Embryonic facial prominence (tissue), 1 donor: ENCODE data around the gene CRTAC1.

ENCODE experiments used
- DNase-seq: peaks from one replicate; pipeline ENCODE4 v3.0.0-alpha.2; 2016; ENCODE audit errors: extremely low spot score

Gene CRTAC1

GRCh38 chr10:97924678-97925077 is 105.7 kb downstream of the CRTAC1 start:
- DNase-seq: no peak

DNA sequence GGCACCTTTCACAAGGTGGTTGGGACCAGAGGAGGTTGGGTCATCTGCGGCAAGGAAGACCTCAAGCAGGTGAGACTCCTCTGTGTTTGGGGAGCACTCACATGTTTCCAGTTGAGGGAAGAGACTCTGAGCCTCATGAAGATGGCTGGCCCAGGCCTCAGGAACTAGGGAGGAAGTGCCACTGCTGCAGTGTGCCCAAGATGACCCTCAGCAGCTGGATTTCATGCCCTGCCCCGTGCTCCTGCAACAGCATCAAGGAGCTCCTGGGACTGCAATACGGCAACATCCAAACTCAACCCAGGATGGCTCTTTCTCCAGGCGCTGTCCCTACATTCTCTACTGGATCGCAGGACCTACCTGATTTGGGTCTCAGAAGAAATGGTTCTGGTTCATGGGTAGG is 106.9 kb downstream of the CRTAC1 start:
- no peak for DNase-seq

GRCh38 chr10:97923057-97923456 is 107.4 kb downstream of the CRTAC1 start:
- DNase-seq: no peak

DNA sequence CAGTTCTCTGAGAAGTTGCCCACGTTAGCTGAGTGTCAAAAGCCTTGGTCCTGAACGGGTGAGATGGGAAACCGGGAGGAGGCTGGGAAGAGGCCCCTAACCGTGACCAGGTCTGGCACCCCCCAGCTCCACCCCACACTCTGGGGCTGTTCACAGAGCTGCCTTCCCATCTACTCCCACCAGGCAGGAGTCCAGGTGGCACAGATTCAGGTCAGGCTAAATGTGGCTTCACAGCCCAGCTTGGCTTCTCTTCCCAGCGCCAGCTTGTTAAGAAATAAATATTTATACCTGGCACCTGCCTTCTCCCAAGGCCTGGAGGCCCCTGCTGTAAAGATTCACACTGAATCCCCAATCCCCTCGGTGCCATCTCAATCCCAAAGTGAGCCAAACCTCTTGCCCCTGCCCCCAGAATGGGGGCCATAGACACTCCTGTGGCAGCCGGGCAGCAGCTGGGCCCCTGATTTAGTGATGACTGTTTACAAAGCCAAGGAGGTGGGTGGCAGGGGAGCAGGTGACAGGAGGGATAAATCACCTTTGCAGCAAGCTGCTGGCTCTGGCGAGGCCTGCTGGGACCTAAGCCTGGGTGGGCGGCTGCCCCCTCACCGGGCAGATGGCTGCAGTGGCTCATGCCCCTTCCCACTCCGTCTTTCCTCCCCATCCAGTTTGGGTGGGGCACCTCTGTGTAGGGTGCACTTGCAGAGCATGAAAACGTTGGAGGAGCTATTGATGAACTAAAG is 108.2 kb downstream of the CRTAC1 start:
- DNase-seq: no peak

- DNase-seq: no peak
Measured at GRCh38 chr10:97921581-97922021, 108.8 kb downstream of the CRTAC1 start.

GRCh38 chr10:97920865-97921264 is 109.6 kb downstream of the CRTAC1 start:
- no peak for DNase-seq

DNA sequence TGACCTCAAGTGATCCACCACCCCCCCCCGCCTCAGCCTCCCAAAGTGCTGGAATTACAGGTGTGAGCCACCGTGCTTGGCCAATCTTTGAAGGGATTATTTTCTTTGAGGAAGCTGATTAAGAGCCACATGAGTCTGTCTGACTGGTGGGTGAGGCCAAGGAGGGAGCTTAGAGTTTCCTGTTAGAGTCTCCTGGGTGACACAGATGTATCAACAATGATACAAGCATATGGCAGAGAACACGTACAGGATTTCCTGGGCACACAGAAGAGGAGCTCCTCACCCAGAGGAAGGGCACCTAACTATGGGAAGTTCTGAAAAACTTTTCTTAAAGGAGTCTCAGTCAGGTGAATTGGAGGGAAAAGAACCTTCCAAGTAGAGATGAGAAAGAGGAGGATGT is 111.4 kb downstream of the CRTAC1 start:
- DNase-seq: no peak

GRCh38 chr10:97916586-97916985 is 113.8 kb downstream of the CRTAC1 start:
- DNase-seq: no peak

GRCh38 chr10:97915346-97916131 is 114.9 kb downstream of the CRTAC1 start:
- no peak for DNase-seq

GRCh38 chr10:97914837-97915211 is 115.6 kb downstream of the CRTAC1 start:
- no peak for DNase-seq

DNA sequence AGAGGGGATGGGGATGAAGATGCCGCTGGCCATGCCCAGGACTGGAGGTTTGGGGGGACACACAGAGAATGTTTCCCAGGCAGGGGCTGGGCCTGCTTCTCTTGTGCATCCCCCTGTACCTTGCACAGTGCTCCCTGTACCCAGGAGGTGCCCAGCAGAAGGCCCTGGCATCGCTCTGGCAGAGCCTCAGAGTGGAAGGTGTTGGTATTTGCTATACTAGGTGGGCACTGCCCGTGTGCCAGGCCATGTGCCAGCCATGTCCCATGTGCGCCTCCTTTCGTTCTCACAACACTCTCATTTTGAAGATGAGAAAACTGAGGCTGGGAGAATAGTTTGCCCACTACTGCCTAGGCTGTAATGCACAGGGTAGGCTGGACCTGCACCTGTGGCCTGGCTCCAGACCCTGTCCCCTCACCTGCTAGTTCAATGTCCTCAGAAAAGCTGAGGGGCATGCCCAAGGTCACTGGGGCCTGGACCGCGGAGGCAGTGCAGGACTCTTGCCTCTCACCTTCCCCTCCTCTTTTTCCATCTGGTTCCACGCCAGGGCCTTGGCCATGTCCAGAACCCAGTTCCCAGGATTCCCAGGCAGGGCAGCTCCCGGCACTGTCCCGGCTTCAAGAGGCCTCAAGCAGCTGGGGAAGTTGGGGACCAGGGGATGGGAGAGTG is 116.1 kb downstream of the CRTAC1 start:
- DNase-seq: no peak

- DNase-seq: no peak
Measured at GRCh38 chr10:97913614-97914013, 116.8 kb downstream of the CRTAC1 start.

GRCh38 chr10:97913193-97913592 is 117.2 kb downstream of the CRTAC1 start:
- no peak for DNase-seq

GRCh38 chr10:97911217-97911616 is 119.2 kb downstream of the CRTAC1 start:
- no peak for DNase-seq

DNA sequence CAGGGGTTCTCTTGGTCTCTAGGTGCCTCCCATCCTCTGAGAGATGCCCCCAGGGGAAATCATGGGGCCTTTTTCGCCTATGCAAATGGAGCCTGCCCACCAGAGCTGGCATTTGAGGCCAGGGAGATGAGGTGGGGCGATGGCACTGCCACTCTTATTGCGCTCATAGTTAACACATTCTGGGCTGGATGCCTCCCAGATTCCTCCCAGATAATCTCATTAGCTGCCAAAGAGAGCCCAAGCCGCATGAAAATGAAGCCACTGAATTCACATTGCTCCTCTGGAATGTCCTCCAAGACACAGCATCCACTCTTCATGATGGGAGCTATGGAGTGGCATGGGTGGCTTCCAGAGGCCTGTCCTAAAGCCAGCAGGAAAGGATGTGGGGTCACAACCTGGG is 119.8 kb downstream of the CRTAC1 start:
- no peak for DNase-seq

GRCh38 chr10:97907830-97908229 is 122.6 kb downstream of the CRTAC1 start:
- no peak for DNase-seq

DNA sequence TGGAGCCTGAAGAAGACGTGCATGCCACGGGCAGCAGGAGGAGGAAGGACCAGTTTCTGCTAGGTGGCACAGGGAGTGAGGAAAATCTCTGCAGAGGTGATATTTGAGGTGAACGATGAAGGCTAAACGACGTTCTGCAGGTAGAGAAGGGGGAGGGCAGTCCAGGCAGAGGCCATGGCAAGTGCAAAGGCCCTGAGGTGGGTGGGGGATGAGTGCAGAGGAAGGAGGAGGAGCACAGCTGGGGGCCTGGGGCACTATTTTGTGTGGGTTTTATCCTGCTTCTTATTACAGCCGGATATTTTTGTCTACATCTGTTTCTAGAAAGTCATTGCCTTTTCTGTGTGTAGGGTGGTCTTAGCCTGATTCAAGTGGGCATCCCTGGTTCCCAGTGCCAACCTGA is 123.2 kb downstream of the CRTAC1 start:
- no peak for DNase-seq

GRCh38 chr10:97905276-97905675 is 125.1 kb downstream of the CRTAC1 start:
- DNase-seq: no peak

GRCh38 chr10:97904576-97904975 is 125.8 kb downstream of the CRTAC1 start:
- no peak for DNase-seq

- DNase-seq: no peak
Measured at GRCh38 chr10:97904018-97904381, 126.4 kb downstream of the CRTAC1 start.

DNA sequence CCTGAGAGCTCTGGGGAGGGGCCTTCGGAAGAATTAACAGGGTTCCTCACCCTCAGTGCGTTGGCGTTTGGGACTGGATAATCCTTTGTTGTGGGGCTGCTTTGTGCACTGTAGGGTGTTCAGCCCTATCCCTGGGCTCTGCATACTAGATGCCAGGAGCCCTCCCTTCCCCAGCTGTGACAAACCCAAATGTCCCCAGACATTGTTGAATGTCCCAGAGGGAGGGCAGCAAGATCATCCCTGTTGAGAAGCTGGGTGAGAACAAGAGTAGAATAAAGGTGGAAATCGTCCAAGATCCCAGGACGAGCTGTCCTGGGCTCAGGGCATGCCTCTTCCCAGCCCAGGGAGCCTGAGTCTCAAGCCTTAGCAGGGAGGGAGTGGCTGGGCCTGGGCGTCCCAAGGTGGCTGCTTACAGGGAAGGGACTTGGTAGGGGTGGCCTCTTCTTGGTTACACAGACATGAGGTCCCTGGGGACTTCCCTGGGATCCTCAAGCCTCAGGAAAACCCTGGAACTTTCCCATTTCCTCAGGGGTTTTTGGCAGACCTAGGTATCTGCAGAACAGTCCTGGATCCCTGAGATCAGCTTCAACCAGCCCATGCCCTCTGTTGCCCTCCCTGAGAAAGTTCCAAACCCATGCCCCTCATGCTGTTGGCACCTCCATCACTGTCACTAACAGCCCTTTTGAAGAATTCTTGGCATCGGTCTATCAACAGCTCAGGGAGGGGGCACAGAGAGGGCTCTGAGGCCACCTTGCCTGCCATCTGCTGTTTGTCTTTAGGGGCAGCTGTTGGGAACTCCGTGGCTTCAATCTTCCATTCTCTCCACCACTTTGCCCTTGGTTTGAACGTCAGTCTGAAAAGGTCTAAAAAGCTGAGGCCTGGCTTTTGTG is 127.0 kb downstream of the CRTAC1 start:
- no peak for DNase-seq

- DNase-seq: no peak
Measured at GRCh38 chr10:97901381-97901780, 129.0 kb downstream of the CRTAC1 start.
